IPS-NIHi11 (cell line): ENCODE data around the gene FSIP1.

Experiments
- DNase-seq: peaks from one replicate; pipeline ENCODE4 v3.0.0; 2012; ENCODE audit warnings: mixed read lengths, low spot score

FSIP1 gene

GRCh38 chr15:39792025-39792843 is 9.6 kb upstream of the FSIP1 start:
- no peak for DNase-seq

DNA sequence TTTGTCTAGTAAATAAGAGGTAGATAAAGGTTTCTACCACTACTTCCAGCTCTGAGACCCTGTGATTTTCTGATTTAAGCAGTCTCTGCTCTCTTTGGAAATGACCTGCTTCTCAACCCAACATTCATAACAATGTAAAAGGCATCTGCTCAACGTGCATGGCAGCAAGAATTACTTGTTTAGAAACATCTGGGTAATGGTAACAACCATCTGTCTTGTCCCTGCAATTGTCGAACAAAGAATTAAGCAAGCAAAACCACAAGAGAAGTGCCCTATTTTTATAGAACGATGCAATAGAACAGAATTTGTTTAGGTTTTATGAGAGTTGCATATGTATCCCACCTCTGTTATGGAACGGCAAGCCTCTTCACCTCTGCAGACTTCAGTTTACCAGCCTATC is 7.1 kb upstream of the FSIP1 start:
- DNase-seq = no peak

GRCh38 chr15:39788800-39789565 is 6.3 kb upstream of the FSIP1 start:
- DNase-seq = no peak

DNA sequence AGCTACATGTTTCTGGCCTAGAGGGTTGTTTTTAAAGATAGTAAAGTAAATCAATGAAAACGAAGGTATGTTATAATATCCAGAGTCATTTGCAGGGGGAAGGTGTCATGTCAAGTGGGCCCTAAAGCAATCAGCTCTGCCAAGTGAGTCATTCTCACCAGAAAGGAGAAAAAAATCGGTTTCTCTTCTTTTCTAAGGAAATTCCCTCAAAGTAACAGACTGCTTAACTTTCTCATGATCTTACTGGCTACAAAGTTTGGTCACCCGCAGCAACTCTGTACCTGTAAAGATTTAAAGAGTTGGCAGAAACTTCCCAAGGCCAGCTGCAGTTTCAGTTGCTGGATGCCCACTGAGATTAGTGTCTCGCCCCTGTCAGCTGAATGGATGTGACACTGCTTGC is 5.5 kb upstream of the FSIP1 start:
- no peak for DNase-seq

DNA sequence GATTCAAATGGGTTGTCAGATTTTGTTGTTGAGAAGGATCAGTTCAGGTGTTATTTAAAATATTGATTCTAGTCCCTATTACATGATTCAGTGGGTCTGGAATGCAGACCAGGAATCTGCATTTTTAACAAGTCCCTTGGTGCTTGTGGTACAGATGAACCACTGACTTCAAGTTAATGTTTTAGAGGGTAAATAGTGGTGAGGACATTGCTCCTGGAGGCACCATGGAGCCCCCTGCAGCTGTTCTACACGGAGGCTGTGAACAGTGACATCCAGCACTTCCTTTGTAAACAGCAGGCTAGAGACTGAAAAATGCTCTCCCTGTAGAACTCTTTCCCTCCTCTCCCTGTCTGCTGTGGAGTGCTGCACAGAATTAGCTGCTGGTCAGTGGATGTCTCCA is 4.8 kb upstream of the FSIP1 start:
- no peak for DNase-seq

DNA sequence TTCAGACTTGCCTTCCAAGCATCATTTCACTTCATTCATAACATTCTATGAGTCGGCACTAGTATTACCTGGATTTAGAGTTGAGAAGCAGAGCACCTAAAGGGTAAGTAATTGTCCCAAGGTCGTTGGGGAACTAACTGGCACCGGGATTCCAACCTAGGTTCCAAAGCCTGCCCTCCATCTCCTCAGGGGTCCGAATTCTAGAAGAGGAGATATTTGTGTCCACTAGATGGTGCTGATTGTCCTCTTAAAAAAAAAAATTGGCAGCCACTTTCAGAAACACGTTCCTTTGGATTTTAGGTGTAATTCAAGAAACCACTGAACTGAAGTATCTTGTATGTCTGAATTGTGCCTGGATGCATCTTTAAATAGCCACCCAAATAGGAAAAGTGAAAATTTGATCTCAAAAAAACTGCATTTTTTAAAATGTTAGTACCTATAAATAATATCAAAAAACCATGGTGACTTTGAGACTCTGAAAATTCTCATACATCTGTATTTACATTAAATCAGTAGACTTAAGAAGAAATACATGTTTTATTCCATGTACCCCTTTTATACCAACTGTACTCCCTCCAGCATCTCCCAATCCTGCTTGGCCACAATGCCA is 3.9 kb upstream of the FSIP1 start:
- peak; percentile 46 for DNase-seq

- DNase-seq = no peak
Observed at GRCh38 chr15:39785841-39786240, 3.2 kb upstream of the FSIP1 start.

DNA sequence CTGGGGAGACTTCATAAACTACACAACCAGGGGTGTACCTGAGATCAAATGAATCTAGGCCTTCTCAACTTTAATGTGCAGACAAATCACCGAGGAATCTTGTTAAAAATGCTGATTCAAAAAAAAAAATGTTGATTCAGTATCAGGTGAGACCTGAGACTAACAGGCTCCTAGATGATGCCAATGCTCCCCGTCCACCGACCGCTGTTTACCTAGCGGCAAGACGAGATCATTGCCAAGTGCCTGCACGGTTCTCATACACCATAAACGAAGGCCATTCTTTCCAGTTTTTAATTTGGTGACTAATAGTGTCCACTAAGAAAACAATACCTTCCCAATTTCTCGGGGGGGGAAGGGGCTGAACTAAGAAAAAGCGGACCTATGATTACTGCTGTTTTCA is 2.5 kb upstream of the FSIP1 start:
- no peak for DNase-seq

DNA sequence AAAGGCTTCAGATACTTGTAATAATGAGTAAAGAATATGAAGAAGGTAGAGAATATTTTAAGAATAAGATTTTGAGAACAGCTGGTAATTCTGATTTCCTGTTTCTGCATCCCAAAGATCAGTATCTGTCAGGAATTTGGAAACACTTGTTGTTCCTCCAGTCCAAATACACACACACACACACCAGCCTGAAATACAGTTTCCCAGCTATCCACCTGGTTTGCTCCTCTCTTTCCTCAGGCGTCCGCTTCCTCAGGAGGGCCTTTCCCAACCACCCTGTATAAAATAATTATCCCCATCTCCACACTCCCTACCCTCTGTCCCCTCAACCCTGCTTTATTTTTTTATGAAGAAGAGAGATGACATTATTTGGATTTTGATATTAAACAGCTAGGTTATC is 2.0 kb upstream of the FSIP1 start:
- DNase-seq = no peak

- DNase-seq = no peak
Observed at GRCh38 chr15:39784125-39784524, 1.5 kb upstream of the FSIP1 start.

DNA sequence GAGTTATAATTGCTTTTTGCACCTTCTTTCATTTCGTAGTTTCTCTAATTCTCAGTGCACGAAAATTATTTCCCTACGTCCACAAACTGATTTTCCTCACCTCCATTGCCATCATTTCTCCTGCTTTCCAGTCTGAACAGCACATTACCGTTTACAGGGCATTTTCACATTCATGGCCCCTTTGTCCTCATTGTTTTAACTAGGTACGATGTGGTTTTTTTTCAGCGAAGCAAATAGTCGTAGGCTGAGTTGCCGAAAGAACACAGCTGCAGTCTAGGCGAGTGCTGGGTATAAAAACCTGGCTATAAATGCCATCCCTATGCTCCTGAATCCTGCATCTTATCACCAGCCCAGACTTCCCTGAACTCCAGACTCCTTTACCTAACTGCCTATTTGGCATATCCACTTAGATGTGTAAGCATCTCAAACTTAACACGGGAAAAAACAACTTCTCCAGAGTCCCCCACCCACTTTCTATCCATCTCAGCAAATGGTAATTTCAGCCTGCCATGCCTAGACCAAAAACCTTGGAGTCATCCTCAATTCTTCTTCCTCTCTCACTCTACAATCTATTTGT is 691 bp upstream of the FSIP1 start:
- DNase-seq = no peak

DNA sequence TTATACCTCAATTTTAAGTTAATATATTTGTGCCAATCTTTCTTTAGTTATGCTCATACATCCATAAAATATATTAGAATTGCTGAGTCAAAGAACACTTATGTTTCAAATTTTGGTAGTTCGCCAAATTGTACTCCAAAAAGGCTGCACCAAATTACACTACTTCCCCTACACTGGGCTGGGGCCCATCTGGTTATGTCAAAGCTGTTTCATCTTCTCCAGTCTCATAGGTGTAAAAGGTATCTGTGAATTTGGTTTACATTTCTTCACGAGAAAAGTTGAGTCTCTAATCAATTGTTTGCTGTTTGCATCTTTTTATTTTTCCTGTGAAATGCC is 706 bp downstream of the FSIP1 start:
- no peak for DNase-seq

DNA sequence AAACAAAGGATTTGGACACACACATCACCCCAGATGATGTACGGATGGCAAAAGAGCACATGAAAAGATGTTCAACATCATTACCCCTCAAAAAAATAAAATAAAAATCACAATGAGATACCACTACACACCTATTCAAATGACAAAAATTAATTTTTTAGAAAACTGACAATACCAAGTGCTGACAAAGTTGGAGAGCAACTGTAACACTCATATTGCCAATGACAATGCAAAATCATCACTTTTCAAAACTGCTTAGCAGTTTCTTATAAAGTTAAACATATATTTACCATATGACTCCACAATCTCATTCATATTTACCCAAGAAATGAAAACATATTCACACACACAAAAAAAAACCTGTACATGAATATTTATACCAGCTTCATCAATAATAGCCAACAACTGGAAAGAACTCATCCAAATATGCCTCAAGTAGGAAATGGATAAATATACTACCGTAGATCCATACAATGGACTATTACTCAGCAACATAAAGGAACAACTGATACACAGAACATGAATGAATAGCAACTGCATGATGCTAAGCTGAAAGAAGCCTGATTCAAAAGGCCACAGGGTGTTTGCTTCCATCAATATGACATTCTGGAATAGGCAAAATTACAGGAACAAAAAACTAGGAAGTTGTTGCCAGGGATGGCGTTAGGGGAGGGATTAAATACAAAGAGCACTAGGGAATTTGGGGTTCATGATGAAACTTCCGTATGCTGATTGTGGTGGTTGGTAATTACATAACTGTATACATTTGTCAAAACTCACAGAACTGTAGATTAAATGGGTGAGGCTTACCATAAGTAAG is 1.3 kb downstream of the FSIP1 start:
- DNase-seq = no peak

DNA sequence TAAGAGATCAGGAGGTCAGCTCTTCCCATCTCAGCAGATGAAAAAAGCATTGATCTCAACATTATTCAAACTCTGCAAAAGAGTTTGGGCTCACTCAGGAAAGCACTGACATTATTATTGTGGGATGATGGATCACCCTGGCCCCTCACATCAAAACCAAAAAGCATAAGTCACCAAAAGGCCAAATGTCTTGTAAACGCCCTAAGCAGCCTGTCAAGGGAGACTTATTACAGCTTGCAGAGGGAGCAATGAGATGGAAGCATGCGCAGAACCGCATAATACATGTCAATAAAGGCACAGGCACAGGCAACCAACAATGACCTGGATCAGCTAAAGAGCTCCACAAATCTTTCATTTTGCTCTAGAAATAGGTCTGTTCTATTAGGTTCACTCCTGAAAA is 4.6 kb downstream of the FSIP1 start:
- DNase-seq = no peak

DNA sequence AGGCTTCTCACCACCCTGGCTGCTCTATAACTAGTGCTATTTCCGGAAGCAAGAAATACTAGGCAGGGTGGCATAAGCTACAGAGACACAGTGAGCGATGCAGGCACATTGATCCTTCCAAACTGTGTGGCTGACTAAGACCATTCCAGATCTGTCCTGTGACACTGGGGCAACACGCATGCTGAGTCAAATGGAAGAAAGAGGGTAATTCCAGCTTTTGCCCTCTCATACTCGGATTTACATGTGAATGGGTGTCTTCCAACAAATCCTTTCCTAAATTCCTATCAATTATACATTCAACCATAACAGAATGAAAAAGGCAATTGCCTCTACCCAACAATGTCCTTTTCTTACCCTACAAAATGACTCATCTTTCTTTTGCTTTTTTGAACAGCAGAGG is 5.1 kb downstream of the FSIP1 start:
- no peak for DNase-seq

- no peak for DNase-seq
Observed at GRCh38 chr15:39776068-39776467, 6.6 kb downstream of the FSIP1 start.

DNA sequence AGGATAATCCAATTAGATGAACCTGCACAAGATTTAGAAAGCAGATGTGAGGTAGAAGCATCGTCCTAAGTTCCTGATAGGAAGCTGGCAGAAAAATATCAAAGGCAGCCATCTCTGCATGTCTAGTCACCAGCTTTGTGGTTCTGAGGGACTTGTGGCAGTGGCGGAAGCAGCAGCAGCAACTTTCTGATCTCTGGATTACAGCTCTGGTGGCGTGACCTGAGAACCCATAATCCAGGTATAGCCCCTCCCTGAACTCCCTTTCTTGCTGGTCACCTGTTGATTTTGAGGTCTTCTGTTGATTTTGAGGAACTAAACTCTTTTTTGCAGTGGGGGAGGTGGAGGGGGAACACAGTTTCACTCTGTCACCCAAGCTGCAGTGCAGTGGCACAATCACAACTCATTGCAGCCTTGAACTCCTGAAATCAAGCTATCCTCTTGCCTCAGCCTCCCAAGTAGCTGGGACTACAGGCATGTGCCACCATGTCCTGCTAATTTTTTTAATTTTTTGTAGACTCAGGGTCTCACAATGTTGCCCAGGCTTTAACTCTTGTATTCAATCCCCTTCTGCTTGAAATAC is 7.9 kb downstream of the FSIP1 start:
- no peak for DNase-seq

DNA sequence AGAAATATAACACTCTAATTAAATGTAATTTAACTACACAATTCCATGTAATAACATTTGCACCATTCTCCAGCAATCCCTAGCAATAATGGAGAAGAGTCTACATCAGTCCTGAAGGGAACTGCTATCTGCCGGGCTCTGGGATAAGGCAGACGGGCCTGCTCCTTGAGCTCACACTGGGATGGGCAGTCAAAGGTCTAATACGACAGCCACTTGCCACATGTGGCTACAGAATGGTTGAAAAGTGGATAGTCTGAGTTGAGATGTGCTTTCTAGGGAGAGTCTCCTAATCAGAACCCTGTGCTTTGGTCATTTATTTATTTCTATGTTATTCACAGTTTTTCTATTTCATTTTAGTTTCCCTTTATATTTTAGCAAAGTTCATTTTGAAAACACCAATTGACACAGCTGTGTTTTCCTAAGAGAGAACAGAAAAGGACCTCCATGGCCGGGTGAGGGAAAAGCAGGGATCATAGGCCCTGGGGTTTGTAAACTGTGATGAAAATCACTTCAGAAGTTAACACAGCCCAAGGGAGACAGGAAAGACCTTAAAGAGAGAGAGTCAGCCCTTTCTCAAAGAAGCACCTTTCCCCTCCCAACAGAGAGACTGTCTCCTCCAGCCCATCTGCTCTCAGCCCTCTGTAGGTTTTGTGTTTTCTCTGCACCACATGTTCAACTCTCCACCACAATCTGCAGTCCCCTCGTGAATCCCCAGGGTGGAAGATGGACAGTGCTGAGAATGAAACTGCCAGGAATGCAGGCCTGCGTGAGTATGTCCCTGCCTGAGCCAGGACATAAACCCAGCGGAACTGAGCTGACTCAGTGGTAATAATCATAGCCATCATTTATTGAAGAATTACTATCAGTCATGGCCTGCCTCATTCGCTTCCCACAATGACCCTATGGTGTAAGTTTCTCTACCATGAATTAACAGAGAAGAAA is 11.6 kb downstream of the FSIP1 start:
- no peak for DNase-seq

GRCh38 chr15:39767921-39768320 is 14.7 kb downstream of the FSIP1 start:
- no peak for DNase-seq

GRCh38 chr15:39761006-39761405 is 21.6 kb downstream of the FSIP1 start:
- DNase-seq = no peak
